IMR-90 (cell line): ENCODE data around the gene MRTFB. TPM values are rescaled to one million over a fixed set of nuclear protein-coding genes. Genes with fewer than 3 reads are reported as not detected.

ENCODE experiments used
- CTCF ChIP-seq: conservative IDR thresholded peaks from 2 replicates; pipeline ENCODE4 v1.5.1; 2012; ENCODE audit warnings: mild to moderate bottlenecking, low read depth, low read length, improper control_type of control experiment
- MXI1 ChIP-seq: IDR thresholded peaks from 2 replicates; pipeline ENCODE4 v1.6.1; 2012; ENCODE audit warnings: low read depth, mild to moderate bottlenecking, low read length, moderate library complexity, borderline replicate concordance
- POLR2A ChIP-seq: IDR thresholded peaks from 2 replicates; pipeline ENCODE4 v1.6.1; 2012; ENCODE audit warnings: mild to moderate bottlenecking, low read depth, low read length
- RFX5 ChIP-seq: IDR thresholded peaks from 2 replicates; pipeline ENCODE4 v1.8.0; 2012; ENCODE audit warnings: low read depth, mild to moderate bottlenecking, low read length, moderate library complexity
- polyA plus RNA-seq, 3 experiments: library from polyadenylated mRNA; depleted of rRNA; stranded (reverse); fragments of >200 nt; gene quantifications; 2 replicates each; pipeline ENCODE4 v1.2.3, GENCODE V29; 2012; ENCODE audit warnings: low replicate concordance in 1 of 3
- total RNA-seq: library from RNA; depleted of rRNA; stranded (reverse); fragments of >200 nt; gene quantifications from 2 replicates; pipeline ENCODE4 v1.2.3, GENCODE V29; 2012

Gene MRTFB
- total and polyA plus RNA-seq, 2 of the 4 experiments (the other 2 are of a cell fraction) = 4.4 to 5.4 TPM

- peak; percentile 79 for TF ChIP-seq CTCF
- no peak for TF ChIP-seq POLR2A
- peak; percentile 67; the same call in 1 of the 2 replicates for TF ChIP-seq MXI1
- no peak for TF ChIP-seq RFX5
Observed at GRCh38 chr16:14300705-14301168, 229.6 kb downstream of the MRTFB start (continued).
